ENCODE results near the gene IFT122.
A peak's percentile ranks its signal among the peaks of the same experiment; 100 is the strongest.
"Not testable (repeated sequence)": the region's sequence is repeated elsewhere in the genome, so short reads cannot be mapped to it uniquely, and the experiment has no call there.

The IFT122 gene

GRCh38 chr3:129495006-129495639 is 55.1 kb downstream of the IFT122 start:
- peak; percentile 23 for DNase-seq (ENCODE audit: low read depth)

DNA sequence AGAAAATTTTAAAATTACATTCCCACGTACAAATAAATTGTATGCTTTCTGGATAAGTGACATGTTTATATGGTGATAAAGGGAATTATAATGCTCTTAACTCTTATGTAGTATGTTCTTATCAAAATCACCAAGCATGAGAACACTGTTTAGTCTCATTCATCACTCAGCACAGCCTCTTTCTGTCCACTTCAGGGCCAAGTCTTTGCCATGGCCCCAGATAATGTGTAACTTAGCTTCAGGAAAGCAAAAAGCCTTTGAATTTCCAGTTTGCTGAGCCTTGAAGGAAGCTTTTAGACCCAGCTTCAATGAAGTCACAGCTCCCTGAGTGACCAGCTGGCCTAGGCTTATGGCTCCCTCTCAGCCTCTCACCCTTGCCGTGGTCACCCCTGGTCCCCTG is 57.9 kb downstream of the IFT122 start:
- not testable (repeated sequence) for DNase-seq (ENCODE audit: low read depth)

- not testable (repeated sequence) for DNase-seq (ENCODE audit: low read depth)
Observed at GRCh38 chr3:129498603-129499488, 58.8 kb downstream of the IFT122 start.

- DNase-seq (ENCODE audit: low read depth), result not testable (repeated sequence)
Observed at GRCh38 chr3:129499604-129500333, 59.7 kb downstream of the IFT122 start.

- no peak for DNase-seq (ENCODE audit: low read depth)
Observed at GRCh38 chr3:129500334-129500658, 60.3 kb downstream of the IFT122 start.

DNA sequence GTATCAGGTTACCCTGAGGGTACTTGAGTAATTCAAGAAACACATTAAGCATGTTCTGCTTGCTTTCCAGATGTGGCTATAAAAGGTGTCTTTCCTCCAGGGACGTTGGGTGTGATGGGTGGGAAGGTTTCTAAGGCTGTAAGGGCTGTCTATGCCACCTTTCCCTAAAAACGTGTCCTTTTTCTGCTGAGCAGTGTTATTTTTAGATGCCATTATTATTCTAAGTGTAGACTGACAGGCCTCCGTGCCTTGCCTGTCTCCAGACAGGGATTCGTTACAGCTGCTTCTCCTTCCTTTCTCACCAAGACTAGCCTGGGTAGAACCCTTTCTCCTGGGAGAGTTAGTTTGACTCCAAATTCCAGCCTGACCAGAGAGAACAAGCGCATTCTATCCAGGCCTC is 61.6 kb downstream of the IFT122 start:
- DNase-seq (ENCODE audit: low read depth), result no peak

DNA sequence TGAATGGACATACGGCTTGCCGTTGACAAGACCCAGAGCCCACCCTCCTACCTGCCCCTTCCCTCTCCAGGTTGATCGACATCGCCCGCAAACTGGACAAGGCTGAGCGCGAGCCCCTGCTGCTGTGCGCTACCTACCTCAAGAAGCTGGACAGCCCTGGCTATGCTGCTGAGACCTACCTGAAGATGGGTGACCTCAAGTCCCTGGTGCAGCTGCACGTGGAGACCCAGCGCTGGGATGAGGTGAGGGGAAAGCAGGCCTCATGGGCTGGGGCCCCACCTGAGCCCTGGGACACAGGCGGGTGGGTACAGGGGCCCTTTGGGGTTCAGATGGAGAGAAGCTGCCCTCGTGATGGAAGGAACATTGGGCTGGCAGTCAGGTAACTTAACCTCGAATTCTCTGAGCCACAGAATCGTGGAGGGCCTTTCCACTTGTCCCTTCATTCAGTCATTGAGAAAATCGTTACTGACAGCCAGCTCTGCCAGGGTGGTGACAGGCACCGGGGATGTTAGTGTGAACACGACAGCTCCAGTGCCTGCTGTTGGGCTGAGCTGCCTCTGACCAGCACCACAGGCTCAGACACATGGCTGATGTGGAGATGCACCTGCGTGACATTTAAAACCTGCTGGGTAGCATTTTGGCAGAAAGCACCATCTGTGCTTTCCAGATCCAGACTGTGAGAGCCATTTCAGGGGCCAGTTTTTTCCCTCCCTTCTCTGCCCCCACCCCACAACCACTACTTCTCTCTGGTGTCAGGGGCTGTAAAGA is 62.8 kb downstream of the IFT122 start:
- DNase-seq (ENCODE audit: low read depth), result no peak

- DNase-seq (ENCODE audit: low read depth), result no peak
Observed at GRCh38 chr3:129503471-129504291, 63.7 kb downstream of the IFT122 start.

DNA sequence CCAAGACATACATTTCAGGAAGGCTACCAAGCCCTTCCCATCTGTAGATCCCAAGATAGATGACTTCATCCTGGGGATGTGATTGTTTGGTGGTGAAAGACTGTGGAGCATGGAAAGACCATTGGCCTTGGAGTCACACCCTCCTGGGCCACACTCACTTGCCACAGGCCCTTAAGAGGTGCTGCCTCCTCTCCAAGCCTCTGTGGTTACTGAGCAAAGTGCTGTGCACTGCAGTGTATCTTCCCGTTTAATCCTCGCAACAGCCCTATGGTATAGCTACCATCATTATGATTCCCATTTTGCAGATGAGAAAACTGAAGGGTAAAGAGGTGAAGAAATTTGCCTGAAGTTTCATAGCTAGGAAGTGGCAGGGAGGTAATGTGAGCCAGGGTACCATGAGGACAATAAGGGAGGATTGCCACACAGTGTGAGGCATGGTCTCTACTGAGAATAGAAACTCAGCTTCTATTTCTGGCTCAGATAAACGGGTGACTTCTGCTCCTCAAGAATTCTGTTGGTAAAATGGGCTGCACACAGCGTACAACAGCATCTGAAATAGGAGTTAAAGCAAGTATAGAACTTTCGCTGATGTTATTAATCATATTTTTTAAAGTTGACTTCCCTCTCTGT is 64.6 kb downstream of the IFT122 start:
- DNase-seq (ENCODE audit: low read depth), result no peak

- no peak for DNase-seq (ENCODE audit: low read depth)
Observed at GRCh38 chr3:129505341-129505740, 65.3 kb downstream of the IFT122 start.

DNA sequence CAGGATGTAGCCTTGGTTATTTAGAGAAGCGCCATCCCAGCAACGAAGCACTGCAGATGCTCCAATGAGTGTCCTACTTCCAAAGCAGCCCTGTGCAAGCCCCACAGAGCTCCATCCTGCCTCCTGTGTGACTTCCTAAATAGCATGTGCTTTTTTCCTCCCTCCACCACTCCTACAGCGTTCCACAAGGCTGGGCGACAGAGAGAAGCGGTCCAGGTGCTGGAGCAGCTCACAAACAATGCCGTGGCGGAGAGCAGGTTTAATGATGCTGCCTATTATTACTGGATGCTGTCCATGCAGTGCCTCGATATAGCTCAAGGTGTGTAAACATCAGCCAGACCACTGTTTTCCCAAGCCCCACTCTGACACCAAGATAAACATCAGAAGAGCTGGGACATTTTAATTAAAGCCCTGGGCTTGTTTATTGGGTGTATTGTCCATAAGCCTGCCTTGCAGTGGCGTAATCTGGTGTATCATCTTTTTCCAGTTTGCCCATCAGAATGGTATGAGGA is 66.3 kb downstream of the IFT122 start:
- no peak for DNase-seq (ENCODE audit: low read depth)

- DNase-seq (ENCODE audit: low read depth), result no peak
Observed at GRCh38 chr3:129507181-129507831, 67.3 kb downstream of the IFT122 start.

- no peak for DNase-seq (ENCODE audit: low read depth)
Observed at GRCh38 chr3:129512595-129512994, 72.6 kb downstream of the IFT122 start.

DNA sequence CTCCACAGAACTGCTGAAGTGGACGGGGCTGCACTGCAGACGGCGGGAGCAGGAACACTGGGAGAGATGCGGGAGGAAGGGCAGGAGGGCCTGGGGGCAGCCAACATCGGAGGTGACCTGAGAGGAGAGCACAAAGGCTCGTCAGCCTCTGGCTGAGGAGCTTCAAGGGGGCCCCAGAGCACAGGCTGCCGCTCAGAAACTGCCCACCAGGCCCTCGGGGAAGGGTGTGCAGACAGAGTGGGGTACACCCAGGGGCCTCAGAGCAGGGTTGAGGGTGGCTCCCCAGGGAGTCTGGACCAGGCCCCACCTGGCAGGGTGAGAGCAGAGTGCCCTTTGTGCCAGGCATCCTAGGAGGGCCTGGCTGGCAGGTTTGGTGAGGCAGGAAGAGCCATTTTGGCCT is 73.7 kb downstream of the IFT122 start:
- DNase-seq (ENCODE audit: low read depth), result no peak

GRCh38 chr3:129514110-129514509 is 74.1 kb downstream of the IFT122 start:
- no peak for DNase-seq (ENCODE audit: low read depth)

DNA sequence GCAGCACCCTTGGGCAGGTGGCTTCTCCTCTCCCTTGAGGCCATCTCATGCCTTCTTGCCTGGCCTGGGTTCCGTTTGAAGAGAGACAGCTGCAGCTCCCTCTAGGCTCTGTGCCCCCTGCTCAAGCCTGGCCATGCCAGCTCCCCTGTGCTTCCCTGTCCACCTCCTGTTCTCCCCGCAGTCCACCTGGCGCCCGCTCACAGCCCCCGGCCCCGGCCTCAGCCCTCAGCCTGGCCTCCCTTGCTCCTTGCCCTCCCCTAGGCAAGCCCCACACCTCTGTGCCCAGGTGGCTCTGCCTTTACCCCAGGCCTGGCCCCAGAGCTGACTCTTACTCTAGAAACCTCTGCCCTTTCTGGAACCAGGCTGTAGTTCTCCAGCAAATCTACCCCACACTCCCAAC is 74.5 kb downstream of the IFT122 start:
- DNase-seq (ENCODE audit: low read depth), result no peak

DNA sequence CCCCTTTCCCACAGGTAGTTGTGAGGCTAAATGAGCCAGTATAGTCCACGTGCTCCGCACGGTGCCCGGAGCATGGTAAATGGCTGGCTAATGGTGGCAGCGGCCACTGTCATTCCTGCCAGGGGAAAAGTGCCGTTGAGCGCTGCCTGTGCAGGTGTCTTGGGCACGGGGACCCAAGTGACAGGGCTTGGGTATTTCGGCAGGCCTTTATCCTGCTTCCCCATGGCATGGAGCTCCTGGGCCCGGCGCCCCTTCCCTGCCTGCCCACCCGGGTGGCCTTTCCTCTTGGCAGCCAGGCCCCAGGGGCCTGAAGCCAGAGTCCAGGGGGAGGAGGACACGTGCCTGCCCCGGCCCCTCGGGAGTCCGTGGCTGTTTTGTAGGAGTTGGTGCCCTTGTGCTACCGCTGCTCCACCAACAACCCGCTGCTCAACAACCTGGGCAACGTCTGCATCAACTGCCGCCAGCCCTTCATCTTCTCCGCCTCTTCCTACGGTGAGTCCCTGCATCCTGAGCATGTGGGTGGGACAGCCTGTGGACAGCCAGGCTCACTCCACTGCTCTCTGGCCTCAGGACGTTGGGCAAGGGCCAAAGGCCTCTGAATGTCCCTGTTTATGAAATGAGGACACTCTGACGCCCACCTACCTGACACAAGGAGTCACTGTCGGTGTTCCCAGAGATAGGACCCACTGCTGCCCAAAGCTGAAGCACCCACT is 75.2 kb downstream of the IFT122 start:
- not testable (repeated sequence) for DNase-seq (ENCODE audit: low read depth)

GRCh38 chr3:129515821-129516432 is 75.9 kb downstream of the IFT122 start:
- DNase-seq (ENCODE audit: low read depth), result not testable (repeated sequence)

DNA sequence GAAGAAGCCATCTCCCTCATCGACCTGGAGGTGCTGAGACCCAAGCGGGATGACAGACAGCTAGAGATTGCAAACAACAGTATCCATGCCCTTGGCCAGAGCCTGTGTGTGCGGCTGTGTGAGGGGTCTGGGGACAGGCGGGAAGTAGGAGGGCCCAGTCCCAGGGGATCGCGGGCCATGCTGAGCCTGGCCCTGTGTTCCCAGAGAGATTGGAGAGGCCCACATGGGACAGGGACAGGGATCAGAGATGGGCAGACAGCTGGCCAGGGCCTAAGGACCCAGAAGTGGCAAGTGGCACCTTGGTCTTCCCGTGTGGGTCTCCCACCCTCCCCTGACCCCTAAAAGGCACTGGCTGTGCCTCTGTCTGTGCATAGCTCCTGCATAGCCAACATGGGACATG is 77.5 kb downstream of the IFT122 start:
- no peak for DNase-seq (ENCODE audit: low read depth)
